Measurements from ENCODE around the gene VASP.
"Not testable (repeated sequence)": the region's sequence is repeated elsewhere in the genome, so short reads cannot be mapped to it uniquely, and the experiment has no call there.

VASP gene

DNA sequence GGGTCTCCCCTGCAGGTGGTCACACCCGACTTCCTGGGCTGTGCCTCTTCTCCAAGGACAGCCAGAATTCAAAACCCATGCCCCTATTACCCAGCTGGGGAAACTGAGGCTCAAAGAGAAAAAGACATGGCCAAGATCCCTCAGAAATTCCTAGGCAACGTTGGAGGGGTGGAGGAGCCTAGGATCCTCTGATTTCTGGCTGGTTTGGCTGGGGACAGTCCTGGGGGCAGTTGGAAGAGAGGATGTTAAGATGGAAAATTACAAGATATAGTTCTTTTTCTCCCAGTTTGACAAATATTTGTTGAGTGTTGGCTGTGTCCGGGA lies 2.4 kb downstream of the VASP start:
- H3K4me2 ChIP-seq (ENCODE audit: low read depth, low read length, poor library complexity, severe bottlenecking): peak overlapping the region; percentile 88
- H3F3A ChIP-seq (ENCODE audit: low read depth): no peaks in the 10 kb centered on the region
- peaks cover 77% of the 10 kb centered on the region for H3K79me2 ChIP-seq (ENCODE audit: insufficient read depth, low read length)
- no peak overlapping the region for H2AFZ ChIP-seq (ENCODE audit: low read length)
- peaks cover 47% of the 10 kb centered on the region for H3K4me1 ChIP-seq (ENCODE audit: insufficient read depth, low read length, poor library complexity, severe bottlenecking)
- peaks cover 61% of the 10 kb centered on the region for H4K20me1 ChIP-seq (ENCODE audit: insufficient read depth, low read length, poor library complexity, severe bottlenecking)
- TF ChIP-seq, protein P1, sequence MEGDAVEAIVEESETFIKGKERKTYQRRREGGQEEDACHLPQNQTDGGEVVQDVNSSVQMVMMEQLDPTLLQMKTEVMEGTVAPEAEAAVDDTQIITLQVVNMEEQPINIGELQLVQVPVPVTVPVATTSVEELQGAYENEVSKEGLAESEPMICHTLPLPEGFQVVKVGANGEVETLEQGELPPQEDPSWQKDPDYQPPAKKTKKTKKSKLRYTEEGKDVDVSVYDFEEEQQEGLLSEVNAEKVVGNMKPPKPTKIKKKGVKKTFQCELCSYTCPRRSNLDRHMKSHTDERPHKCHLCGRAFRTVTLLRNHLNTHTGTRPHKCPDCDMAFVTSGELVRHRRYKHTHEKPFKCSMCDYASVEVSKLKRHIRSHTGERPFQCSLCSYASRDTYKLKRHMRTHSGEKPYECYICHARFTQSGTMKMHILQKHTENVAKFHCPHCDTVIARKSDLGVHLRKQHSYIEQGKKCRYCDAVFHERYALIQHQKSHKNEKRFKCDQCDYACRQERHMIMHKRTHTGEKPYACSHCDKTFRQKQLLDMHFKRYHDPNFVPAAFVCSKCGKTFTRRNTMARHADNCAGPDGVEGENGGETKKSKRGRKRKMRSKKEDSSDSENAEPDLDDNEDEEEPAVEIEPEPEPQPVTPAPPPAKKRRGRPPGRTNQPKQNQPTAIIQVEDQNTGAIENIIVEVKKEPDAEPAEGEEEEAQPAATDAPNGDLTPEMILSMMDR (conservative IDR thresholded peaks at IDR 0.05; ENCODE audit: low read length): no peak
- no peak for TF ChIP-seq EZH2phosphoT487 (IDR thresholded peaks at IDR 0.05; ENCODE audit: borderline replicate concordance)
- peak overlapping the region; percentile 99 for H3K4me3 ChIP-seq (ENCODE audit: low read length, poor library complexity, severe bottlenecking)
- no peaks in the 10 kb centered on the region for H3K9me2 ChIP-seq (replicated peaks; ENCODE audit: low read depth, low read length)
- peak overlapping the region; percentile 100 for H3K9ac ChIP-seq (ENCODE audit: low read depth, low read length, poor library complexity, severe bottlenecking)
- H3K27me3 ChIP-seq (ENCODE audit: insufficient read depth, low read length, poor library complexity, severe bottlenecking): peaks cover 13% of the 10 kb centered on the region
- peaks cover 15% of the 10 kb centered on the region; the same call in 1 of the 2 replicates for H3K36me3 ChIP-seq (ENCODE audit: insufficient read depth, low read length)
- no peaks in the 10 kb centered on the region for H3K9me3 ChIP-seq (ENCODE audit: insufficient read depth, low read depth, low read length)

DNA sequence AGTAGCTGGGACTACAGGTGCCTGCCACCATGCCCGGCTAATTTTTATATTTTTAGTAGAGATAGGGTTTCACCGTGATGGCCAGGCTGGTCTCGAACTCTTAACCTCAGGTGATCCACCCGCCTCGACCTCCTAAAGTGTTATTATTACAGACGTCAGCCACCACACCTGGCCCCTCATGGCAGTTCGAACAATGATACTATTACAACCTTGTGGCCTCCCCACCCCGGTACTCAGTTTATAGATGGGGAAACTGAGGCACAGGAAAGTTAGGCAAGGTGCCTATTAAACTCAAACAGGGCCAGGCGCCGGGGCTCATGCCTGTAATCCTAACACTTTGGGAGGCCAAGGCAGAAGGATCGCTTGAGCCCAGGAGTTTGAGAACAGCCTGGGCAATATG lies 3.1 kb downstream of the VASP start:
- peaks cover 52% of the 10 kb centered on the region for H3K4me1 ChIP-seq (ENCODE audit: insufficient read depth, low read length, poor library complexity, severe bottlenecking)
- peak overlapping the region; percentile 88 for H3K4me2 ChIP-seq (ENCODE audit: low read depth, low read length, poor library complexity, severe bottlenecking)
- peaks cover 13% of the 10 kb centered on the region for H3K27me3 ChIP-seq (ENCODE audit: insufficient read depth, low read length, poor library complexity, severe bottlenecking)
- H2AFZ ChIP-seq (ENCODE audit: low read length); H3F3A ChIP-seq (ENCODE audit: low read depth); H3K9me2 ChIP-seq (replicated peaks; ENCODE audit: low read depth, low read length); H3K9me3 ChIP-seq (ENCODE audit: insufficient read depth, low read depth, low read length): not testable (repeated sequence)
- peaks cover 68% of the 10 kb centered on the region for H4K20me1 ChIP-seq (ENCODE audit: insufficient read depth, low read length, poor library complexity, severe bottlenecking)
- H3K79me2 ChIP-seq (ENCODE audit: insufficient read depth, low read length): peaks cover 84% of the 10 kb centered on the region
- H3K36me3 ChIP-seq (ENCODE audit: insufficient read depth, low read length): peaks cover 20% of the 10 kb centered on the region; the same call in 1 of the 2 replicates
- H3K4me3 ChIP-seq (ENCODE audit: low read length, poor library complexity, severe bottlenecking): peak overlapping the region; percentile 99
- peak overlapping the region; percentile 100 for H3K9ac ChIP-seq (ENCODE audit: low read depth, low read length, poor library complexity, severe bottlenecking)

DNA sequence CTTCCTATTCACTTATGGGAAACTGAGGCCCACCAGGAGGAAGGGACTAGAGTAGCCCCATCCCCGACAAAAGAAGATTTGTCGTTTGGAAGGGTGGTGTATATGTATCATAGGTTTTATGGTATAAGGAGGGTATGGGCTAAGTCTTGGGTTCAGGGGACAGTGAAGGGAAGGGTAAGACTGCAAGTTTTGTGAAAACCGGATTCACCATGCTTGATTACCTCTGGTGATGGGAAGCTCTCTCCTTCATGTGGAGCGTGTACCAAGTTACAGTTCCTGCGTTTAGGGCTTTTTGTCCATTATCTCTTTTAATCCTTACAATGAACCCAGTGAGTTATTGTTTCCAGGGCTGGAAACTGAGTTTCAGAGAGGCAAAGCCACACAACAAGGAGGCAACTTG lies 3.8 kb downstream of the VASP start:
- Histone ChIP-seq H3K4me2 (ENCODE audit: low read depth, low read length, poor library complexity, severe bottlenecking) (peak overlapping the region; percentile 88), H3K27me3 (ENCODE audit: insufficient read depth, low read length, poor library complexity, severe bottlenecking) (peaks cover 13% of the 10 kb centered on the region), H3K4me1 (ENCODE audit: insufficient read depth, low read length, poor library complexity, severe bottlenecking) (peaks cover 50% of the 10 kb centered on the region), H2AFZ (ENCODE audit: low read length) (no peak overlapping the region), H3K4me3 (ENCODE audit: low read length, poor library complexity, severe bottlenecking) (peak overlapping the region; percentile 99), H4K20me1 (ENCODE audit: insufficient read depth, low read length, poor library complexity, severe bottlenecking) (peaks cover 75% of the 10 kb centered on the region), H3K79me2 (ENCODE audit: insufficient read depth, low read length) (peaks cover 90% of the 10 kb centered on the region), H3K36me3 (ENCODE audit: insufficient read depth, low read length) (peaks cover 26% of the 10 kb centered on the region; the same call in 1 of the 2 replicates), H3K9me2 (replicated peaks; ENCODE audit: low read depth, low read length) (no peaks in the 10 kb centered on the region), H3K9ac (ENCODE audit: low read depth, low read length, poor library complexity, severe bottlenecking) (peak overlapping the region; percentile 100), H3K9me3 (ENCODE audit: insufficient read depth, low read depth, low read length) (no peaks in the 10 kb centered on the region), H3F3A (ENCODE audit: low read depth) (no peaks in the 10 kb centered on the region)
- TF ChIP-seq EZH2phosphoT487 (IDR thresholded peaks at IDR 0.05; ENCODE audit: borderline replicate concordance): no peak
- TF ChIP-seq, protein P1 (conservative IDR thresholded peaks at IDR 0.05; ENCODE audit: low read length): no peak

DNA sequence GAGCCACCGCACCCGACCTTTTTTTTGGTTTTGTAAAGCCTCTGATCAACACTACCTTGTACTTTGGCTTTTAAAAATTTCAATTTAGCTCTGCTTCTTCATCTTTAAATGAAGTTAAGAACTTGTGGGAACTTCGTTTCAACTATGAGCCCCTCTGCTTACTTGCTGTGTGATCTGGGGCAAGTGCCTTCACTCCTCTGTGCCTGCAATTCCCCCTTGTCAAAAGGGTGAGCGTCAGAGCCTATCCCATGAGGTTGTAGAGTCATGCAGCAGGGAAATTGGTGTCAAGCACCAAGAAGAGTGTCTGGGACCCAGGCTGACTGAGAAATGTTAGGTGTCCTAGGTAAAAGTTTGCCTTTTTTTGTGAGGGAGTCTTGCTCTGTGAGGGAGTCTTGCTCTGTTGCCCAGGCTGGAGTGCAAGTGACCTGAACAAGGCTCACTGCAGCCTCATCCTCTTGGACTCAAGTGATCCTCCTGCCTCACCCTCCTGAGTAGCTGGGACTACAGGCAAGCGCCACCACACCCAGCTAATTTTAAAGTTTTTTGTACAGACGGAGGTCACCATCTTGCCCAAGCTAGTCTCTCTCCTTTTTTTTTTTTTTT lies 5.7 kb downstream of the VASP start:
- Histone ChIP-seq H3K4me1 (ENCODE audit: insufficient read depth, low read length, poor library complexity, severe bottlenecking) (peaks cover 46% of the 10 kb centered on the region), H3K79me2 (ENCODE audit: insufficient read depth, low read length) (peaks cover 90% of the 10 kb centered on the region), H3F3A (ENCODE audit: low read depth) (no peaks in the 10 kb centered on the region), H3K36me3 (ENCODE audit: insufficient read depth, low read length) (peaks cover 35% of the 10 kb centered on the region; the same call in 1 of the 2 replicates), H3K9me2 (replicated peaks; ENCODE audit: low read depth, low read length) (no peaks in the 10 kb centered on the region), H3K4me2 (ENCODE audit: low read depth, low read length, poor library complexity, severe bottlenecking) (peak overlapping the region; percentile 12), H3K27me3 (ENCODE audit: insufficient read depth, low read length, poor library complexity, severe bottlenecking) (peaks cover 7% of the 10 kb centered on the region), H3K4me3 (ENCODE audit: low read length, poor library complexity, severe bottlenecking) (no peak overlapping the region), H3K9ac (ENCODE audit: low read depth, low read length, poor library complexity, severe bottlenecking) (no peak overlapping the region), H2AFZ (ENCODE audit: low read length) (no peak overlapping the region), H4K20me1 (ENCODE audit: insufficient read depth, low read length, poor library complexity, severe bottlenecking) (peaks cover 75% of the 10 kb centered on the region), H3K9me3 (ENCODE audit: insufficient read depth, low read depth, low read length) (no peaks in the 10 kb centered on the region)
- no peak for TF ChIP-seq EZH2phosphoT487 (IDR thresholded peaks at IDR 0.05; ENCODE audit: borderline replicate concordance)
